Bronchial smooth muscle cell (primary cell): ENCODE data around the gene CACNB1. TPM values are rescaled to one million over a fixed set of nuclear protein-coding genes. Genes with fewer than 3 reads are reported as not detected.

Experiments
- total RNA-seq: library from RNA; depleted of rRNA; stranded (reverse); fragments of >200 nt; gene quantifications from 2 replicates; pipeline ENCODE4 v1.2.1, GENCODE V29; 2014

The CACNB1 gene
- total RNA-seq: 4.3 and 7.1 TPM in 2 replicates

GRCh38 chr17:39197380-39198185 is at the start of gene CACNB1:
CACNB1 (minus strand) TSS chr17:39197669; CDS start chr17:39197495, 174 bp downstream.

GRCh38 chr17:39225308-39225958 is 28.0 kb upstream of the CACNB1 start, which contains the start of gene STAC2:
STAC2 (minus strand) TSS chr17:39225945; CDS start chr17:39225502, 443 bp downstream.

GRCh38 chr17:39200070-39200879 is 2.8 kb upstream of the CACNB1 start, which contains the start of gene RPL19:
RPL19 (plus strand) TSS chr17:39200283; CDS start chr17:39200345, 62 bp downstream.

GRCh38 chr17:39165841-39166349 is 31.6 kb downstream of the CACNB1 start, which contains the start of gene ARL5C:
ARL5C (minus strand) TSS chr17:39166161; CDS start chr17:39165760, 401 bp downstream.

DNA sequence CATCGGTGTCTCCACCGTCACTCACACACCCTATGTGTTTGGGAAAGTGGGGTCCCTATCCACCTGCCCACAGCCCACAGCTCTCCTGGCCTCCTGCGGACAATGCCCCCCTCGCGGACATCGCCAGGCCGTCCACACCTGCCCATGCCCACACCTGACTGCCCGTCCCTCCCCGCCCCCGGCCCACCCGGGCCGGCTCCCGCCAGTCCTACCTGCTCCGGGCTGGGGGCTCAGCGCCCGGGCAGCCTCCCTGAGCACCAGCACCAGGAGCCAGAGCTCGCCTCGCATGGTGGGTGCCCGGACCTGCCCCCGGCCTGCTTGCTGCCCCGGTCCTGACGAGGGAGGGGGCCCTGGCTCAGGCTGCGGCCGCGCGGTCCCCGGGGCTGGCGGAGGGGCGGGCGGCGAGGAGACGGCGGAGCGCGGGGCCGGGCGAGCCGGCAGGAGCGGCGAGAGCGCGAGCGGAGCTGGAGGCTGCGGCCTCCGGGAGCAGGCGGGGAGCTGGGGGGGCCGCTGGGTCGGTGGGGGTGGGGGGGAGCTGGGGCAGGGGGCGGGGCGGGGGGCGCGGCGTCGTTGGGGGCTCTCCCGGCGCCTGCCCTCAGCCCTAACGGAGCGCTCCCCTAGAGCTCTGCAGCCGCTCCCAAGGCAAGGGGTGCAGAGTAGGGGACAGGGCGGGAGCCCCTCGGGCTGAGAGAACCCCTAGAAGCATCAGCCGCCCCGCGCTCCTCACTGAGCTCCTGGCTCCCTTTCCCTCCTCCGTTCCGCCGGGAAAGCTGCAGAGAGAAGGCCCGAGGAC is 46.1 kb downstream of the CACNB1 start, which contains the start of gene PLXDC1:
Gene PLXDC1, minus strand, starts transcription at position 488 of the 793 bp plus-strand sequence. Its CDS starts 200 bp downstream, at position 288.

Other genes with a start within 250 kb of the CACNB1 start
- not detected in 2 replicates for gene FBXO47, start 230.3 kb downstream of the CACNB1 start, total RNA-seq
- 2.4 and 3.8 TPM in 2 replicates for gene PLXDC1, start 46.0 kb downstream of the CACNB1 start, total RNA-seq
- gene ARL5C, start 31.5 kb downstream of the CACNB1 start, total RNA-seq: under 0.01 TPM in 1 of 2 replicates, not detected in the other
- gene RPL19, start 2.6 kb upstream of the CACNB1 start, total RNA-seq: 1,944 and 2,610 TPM in 2 replicates
- under 0.01 TPM in 1 of 2 replicates, not detected in the other for gene STAC2, start 28.3 kb upstream of the CACNB1 start, total RNA-seq
- gene FBXL20, start 204.0 kb upstream of the CACNB1 start, total RNA-seq: 9.6 and 11.9 TPM in 2 replicates